Glutamatergic neuron (in vitro differentiated cells): ENCODE measurements around the gene ARHGAP40. TPM values are rescaled to one million over a fixed set of nuclear protein-coding genes. Genes with fewer than 3 reads are reported as not detected.

ENCODE experiments used
- DNase-seq: peaks from one replicate; pipeline ENCODE4 v3.0.0; 2022
- H3K27ac Mint-ChIP-seq: one replicate; pipeline ENCODE4 v1.8.0; 2020; ENCODE audit warnings: mild to moderate bottlenecking, mixed read lengths, inconsistent platforms; ENCODE audit not compliant: unreplicated experiment
- H3K27me3 Mint-ChIP-seq: one replicate; pipeline ENCODE4 v1.8.0; 2020; ENCODE audit warnings: mild to moderate bottlenecking, moderate library complexity, mixed read lengths, inconsistent platforms; ENCODE audit not compliant: unreplicated experiment
- H3K36me3 Mint-ChIP-seq: one replicate; pipeline ENCODE4 v1.8.0; 2020; ENCODE audit warnings: mild to moderate bottlenecking, mixed read lengths, inconsistent platforms; ENCODE audit not compliant: unreplicated experiment
- H3K4me1 Mint-ChIP-seq: one replicate; pipeline ENCODE4 v1.8.0; 2020; ENCODE audit warnings: mild to moderate bottlenecking, low read depth, mixed read lengths, inconsistent platforms; ENCODE audit not compliant: unreplicated experiment
- H3K4me3 Mint-ChIP-seq: one replicate; pipeline ENCODE4 v1.8.0; 2020; ENCODE audit warnings: mild to moderate bottlenecking, mixed read lengths, inconsistent platforms; ENCODE audit not compliant: unreplicated experiment
- H3K9me3 Mint-ChIP-seq: one replicate; pipeline ENCODE4 v1.8.0; 2020; ENCODE audit warnings: mild to moderate bottlenecking, moderate library complexity, mixed read lengths, inconsistent platforms; ENCODE audit not compliant: unreplicated experiment
- total RNA-seq: library from RNA; stranded (reverse); fragmentation: NEBNext Ultra II Directional; extraction: Animal tissue kit (Norgen Biotek cat#: 25700); gene quantifications from one replicate; pipeline ENCODE4 v1.2.1, GENCODE V29; 2021; ENCODE audit not compliant: unreplicated experiment
- TF ChIP-seq, protein P1 (sequence below): fragments of 200-600 bp; sonication (generic); IDR thresholded peaks from one replicate; pipeline ENCODE4 v1.5.0; 2021; ENCODE audit not compliant: partially characterized antibody, unreplicated experiment

The ARHGAP40 gene
- total RNA-seq, 1 donor from 2014 or later = not detected

DNA sequence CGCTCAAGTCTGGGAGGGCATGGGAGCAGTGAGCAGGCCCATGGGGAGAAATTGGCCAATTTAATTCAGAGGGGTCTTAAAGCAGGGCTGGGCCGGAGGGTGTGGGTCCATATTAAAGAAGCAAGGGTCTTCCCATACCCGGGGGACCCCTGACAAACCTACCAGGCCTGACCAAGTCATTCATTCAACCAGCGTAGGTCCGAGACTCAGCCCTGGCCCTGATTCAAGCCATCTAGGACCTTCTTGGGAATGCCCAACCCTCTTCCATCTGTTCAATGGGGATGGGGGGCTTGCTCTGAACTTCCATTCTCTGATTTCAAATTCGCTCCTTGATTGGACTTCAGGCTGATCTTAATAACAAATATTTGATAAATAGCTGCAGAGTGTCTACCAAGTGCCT, 13.3 kb upstream of the ARHGAP40 start:
- TF ChIP-seq, protein P1, sequence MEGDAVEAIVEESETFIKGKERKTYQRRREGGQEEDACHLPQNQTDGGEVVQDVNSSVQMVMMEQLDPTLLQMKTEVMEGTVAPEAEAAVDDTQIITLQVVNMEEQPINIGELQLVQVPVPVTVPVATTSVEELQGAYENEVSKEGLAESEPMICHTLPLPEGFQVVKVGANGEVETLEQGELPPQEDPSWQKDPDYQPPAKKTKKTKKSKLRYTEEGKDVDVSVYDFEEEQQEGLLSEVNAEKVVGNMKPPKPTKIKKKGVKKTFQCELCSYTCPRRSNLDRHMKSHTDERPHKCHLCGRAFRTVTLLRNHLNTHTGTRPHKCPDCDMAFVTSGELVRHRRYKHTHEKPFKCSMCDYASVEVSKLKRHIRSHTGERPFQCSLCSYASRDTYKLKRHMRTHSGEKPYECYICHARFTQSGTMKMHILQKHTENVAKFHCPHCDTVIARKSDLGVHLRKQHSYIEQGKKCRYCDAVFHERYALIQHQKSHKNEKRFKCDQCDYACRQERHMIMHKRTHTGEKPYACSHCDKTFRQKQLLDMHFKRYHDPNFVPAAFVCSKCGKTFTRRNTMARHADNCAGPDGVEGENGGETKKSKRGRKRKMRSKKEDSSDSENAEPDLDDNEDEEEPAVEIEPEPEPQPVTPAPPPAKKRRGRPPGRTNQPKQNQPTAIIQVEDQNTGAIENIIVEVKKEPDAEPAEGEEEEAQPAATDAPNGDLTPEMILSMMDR = no peak
- Mint-ChIP-seq H3K27ac (no peak overlapping the region), H3K36me3 (no peaks in the 10 kb centered on the region), H3K4me1 (peaks cover 2% of the 10 kb centered on the region), H3K4me3 (no peak overlapping the region), H3K9me3 (peaks cover 2% of the 10 kb centered on the region), H3K27me3 (peaks cover 3% of the 10 kb centered on the region)
- DNase-seq = no peak

DNA sequence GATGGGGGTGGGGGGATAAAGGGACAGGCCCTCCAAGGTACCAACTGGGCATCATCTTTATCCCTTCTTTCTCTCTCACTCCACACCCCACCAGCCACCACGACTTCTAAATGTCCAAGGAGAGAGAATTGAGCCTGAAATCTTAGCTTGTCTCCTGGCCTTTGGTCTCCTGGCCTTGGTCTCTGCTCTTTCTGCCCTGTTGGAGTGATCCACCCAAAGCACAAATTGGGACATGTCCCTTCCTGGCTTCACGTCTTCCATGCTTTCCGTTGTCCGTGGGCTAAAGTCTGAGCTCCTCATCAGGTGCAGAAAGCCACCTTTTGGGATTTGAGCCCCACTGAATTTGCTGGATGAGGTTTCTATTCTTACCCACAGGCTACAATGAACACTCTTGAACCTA, 12.3 kb upstream of the ARHGAP40 start:
- TF ChIP-seq, protein P1 = no peak
- Mint-ChIP-seq H3K4me3 (no peak overlapping the region), H3K9me3 (peaks cover 2% of the 10 kb centered on the region), H3K36me3 (no peaks in the 10 kb centered on the region), H3K4me1 (peaks cover 2% of the 10 kb centered on the region), H3K27me3 (peaks cover 3% of the 10 kb centered on the region), H3K27ac (no peak overlapping the region)
- no peak for DNase-seq

DNA sequence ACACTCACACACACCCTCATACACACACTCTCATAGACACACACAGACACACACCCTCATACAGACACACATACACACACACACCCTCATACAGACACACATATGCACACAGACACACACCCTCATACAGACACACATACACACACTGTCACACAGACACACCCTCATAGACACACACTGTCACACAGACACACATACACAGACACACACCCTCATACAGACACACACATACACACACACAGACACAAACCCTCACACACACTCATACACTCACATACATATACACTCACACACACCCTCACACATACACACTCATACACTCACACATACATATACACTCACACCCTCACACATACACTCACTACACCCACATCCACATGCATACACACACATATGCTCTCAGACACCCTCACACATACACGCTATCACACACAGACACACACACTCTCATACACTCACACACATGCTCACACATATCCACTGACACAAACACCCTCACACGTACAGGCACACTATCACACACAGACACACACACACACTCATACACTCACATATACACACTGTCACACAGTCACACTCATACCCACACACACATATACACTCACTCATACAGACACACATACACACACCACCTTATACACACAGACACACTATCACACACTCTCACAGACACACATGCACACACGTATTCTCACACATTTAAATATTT, 11.5 kb upstream of the ARHGAP40 start:
- Mint-ChIP-seq H3K4me3 (no peak overlapping the region), H3K27ac (no peak overlapping the region), H3K9me3 (peaks cover under 1% of the 10 kb centered on the region), H3K27me3 (peaks cover 3% of the 10 kb centered on the region), H3K4me1 (peaks cover 2% of the 10 kb centered on the region), H3K36me3 (no peaks in the 10 kb centered on the region)
- TF ChIP-seq, protein P1 = no peak
- DNase-seq = no peak

DNA sequence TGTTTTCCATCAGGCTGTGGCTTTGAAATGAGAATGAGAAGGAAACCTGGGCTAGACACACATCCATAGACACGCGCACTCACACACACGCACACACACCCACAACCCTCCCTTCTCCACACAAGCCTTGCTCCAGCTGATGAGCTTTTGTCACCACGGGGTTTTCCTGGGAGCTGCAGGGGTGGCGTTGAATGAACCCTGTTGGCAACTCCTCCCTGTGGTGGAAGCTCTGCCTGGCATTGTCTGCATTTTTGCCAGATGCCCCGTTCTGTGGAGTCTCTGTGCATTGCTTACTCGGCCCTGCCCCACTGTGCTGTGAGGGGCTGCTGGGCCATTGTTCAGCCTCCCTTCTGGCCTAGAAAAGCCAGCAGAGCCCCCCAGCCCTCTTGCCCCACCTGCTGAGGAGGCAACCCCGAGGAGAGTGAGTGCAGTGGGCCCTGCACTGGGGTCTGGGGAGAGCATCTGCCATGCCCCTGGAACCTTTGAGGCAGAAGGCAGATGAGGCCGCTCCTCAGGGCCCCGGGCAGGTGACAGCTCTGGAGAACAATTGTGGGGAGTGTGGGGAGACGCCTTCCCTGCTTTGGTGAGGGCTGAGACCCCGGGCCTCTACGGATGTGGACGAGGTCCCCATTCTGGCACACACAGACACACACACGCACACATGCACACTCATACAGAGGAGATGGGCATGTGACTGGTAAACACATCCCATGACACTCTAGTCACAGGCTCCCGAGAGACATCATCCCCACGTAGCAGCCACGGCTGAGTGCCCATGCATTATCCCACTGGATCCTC, 10.7 kb upstream of the ARHGAP40 start:
- no peaks in the 10 kb centered on the region for H3K9me3 Mint-ChIP-seq
- H3K4me3 Mint-ChIP-seq = no peak overlapping the region
- peaks cover 3% of the 10 kb centered on the region for H3K27me3 Mint-ChIP-seq
- TF ChIP-seq, protein P1 = no peak
- H3K4me1 Mint-ChIP-seq = peaks cover 2% of the 10 kb centered on the region
- H3K27ac Mint-ChIP-seq = no peak overlapping the region
- no peaks in the 10 kb centered on the region for H3K36me3 Mint-ChIP-seq
- DNase-seq = peak; percentile 32
